ENCODE data around the gene STK38L. TPM values are rescaled to one million over a fixed set of nuclear protein-coding genes. Genes with fewer than 3 reads are reported as not detected.

The STK38L gene
- total and polyA plus RNA-seq, 2 of the 8 experiments (the other 6 are each of a cell fraction or from before 2014, with no cell fraction given) = 8.1 to 63.6 TPM

DNA sequence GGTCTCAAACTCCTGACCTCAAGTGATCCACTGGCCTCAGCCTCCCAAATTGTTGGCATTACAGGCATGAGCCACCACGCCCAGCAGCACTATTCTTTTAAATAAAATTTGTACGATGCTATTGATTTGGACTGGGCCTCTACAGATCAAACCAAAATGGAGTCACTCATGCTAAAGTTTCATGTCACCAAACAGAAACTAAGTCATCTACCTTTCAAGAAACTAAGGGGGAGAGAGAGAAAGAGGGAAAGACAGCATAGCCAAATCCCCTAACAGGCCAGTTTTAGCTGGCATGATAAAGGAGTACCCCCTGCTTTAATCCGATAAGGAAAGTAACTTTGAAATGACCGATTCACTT lies 23.1 kb upstream of the STK38L start:
- POLR2A ChIA-PET (ENCODE audit: partially characterized antibody) = no interaction called here
- H4K20me1 ChIP-seq (replicated peaks in 1 of 2; ENCODE audit: control insufficient read depth in 1 of 2, insufficient read depth in 2 of 2, low read length in 2 of 2) = no peaks in the 10 kb centered on the region
- no peak overlapping the region for H3K56ac ChIP-seq (replicated peaks; ENCODE audit: insufficient read length, low read depth, low read length)
- DNase-seq (ENCODE audit: low read depth in 1 of 2, low spot score in 2 of 2) = no peak
- WGBS, 2 experiments (ENCODE audit: extremely low coverage in 1 of 2, insufficient coverage in 1 of 2, insufficient read length in 1 of 2, insufficient replicate concordance in 2 of 2, low coverage in 1 of 2, low lambda C conversion rate in 2 of 2, missing lambda C conversion rate in 1 of 2) = 86% methylated on average over 4 of the region's 4 CpGs; no CpG with 5 or more reads in 1 of the 2 experiments
- no peak overlapping the region for H3K18ac ChIP-seq (ENCODE audit: extremely low read depth, low read length)
- H4K5ac ChIP-seq (ENCODE audit: insufficient read length, low read depth, low read length) = no peak overlapping the region
- H3K27ac ChIP-seq (ENCODE audit: low read depth, low read length) = no peak overlapping the region
- no peak overlapping the region for H2AK5ac ChIP-seq (ENCODE audit: low read depth, low read length)
- H3K4me2 ChIP-seq (ENCODE audit: insufficient read depth in 1 of 2, low read depth in 2 of 2, low read length in 2 of 2) = no peak overlapping the region
- no peak overlapping the region for H4K91ac ChIP-seq (replicated peaks; ENCODE audit: insufficient read length, low read length)
- no peaks in the 10 kb centered on the region for H3K79me2 ChIP-seq (ENCODE audit: control insufficient read depth in 1 of 2, insufficient read depth in 2 of 2, low read length in 2 of 2)
- no peak overlapping the region for H2BK5ac ChIP-seq (ENCODE audit: low read depth, low read length)
- no peak overlapping the region for H2BK12ac ChIP-seq (ENCODE audit: low read depth, low read length)
- no peak overlapping the region for H2BK15ac ChIP-seq (ENCODE audit: low read length)
- no peak for FAIRE-seq
- H2BK20ac ChIP-seq (ENCODE audit: low read length) = no peak overlapping the region
- CTCF ChIA-PET (ENCODE audit: partially characterized antibody) = no interaction called here
- no peak overlapping the region for H4K8ac ChIP-seq (ENCODE audit: extremely low read depth, insufficient read depth, low read length)
- H3K36me3 ChIP-seq (ENCODE audit: control insufficient read depth in 2 of 4, insufficient read depth in 4 of 4, low read length in 3 of 4) = no peaks in the 10 kb centered on the region
- no peak overlapping the region for H3K4ac ChIP-seq (replicated peaks; ENCODE audit: insufficient read length, low read depth, low read length)
- no peak overlapping the region for H3K14ac ChIP-seq (ENCODE audit: insufficient read length)
- no peaks in the 10 kb centered on the region for H3K9me3 ChIP-seq (ENCODE audit: insufficient read depth in 2 of 2, low read depth in 1 of 2, low read length in 1 of 2)
- no peak for TF ChIP-seq NANOG (IDR thresholded peaks at IDR 0.05; ENCODE audit: insufficient read depth, low read depth, low read length, poor library complexity, severe bottlenecking)
- no peak for TF ChIP-seq RFX5 (IDR thresholded peaks at IDR 0.05; ENCODE audit: borderline replicate concordance, low read depth, low read length)
- no peak for TF ChIP-seq EZH2 (IDR thresholded peaks at IDR 0.05; ENCODE audit: low read depth, low read length, severe bottlenecking)
- TF ChIP-seq SIRT6 (IDR thresholded peaks at IDR 0.05; ENCODE audit: low read length) = no peak
- TF ChIP-seq SP2 (IDR thresholded peaks at IDR 0.05; ENCODE audit: low read length) = no peak
- TF ChIP-seq POU5F1 (IDR thresholded peaks at IDR 0.05; ENCODE audit: low read depth, low read length) = no peak
- TF ChIP-seq FOSL1 (IDR thresholded peaks at IDR 0.05; ENCODE audit: insufficient read depth, low read depth, low read length) = no peak
- no peak for TF ChIP-seq BRCA1 (IDR thresholded peaks at IDR 0.05; ENCODE audit: low read depth, low read length)
- no peak for TF ChIP-seq YY1 (IDR thresholded peaks at IDR 0.05; ENCODE audit: low read depth, low read length)
- no peak for TF ChIP-seq TEAD4 (IDR thresholded peaks at IDR 0.05; ENCODE audit: low read depth, low read length)
- TF ChIP-seq MAFK (IDR thresholded peaks at IDR 0.05; ENCODE audit: low read depth, low read length) = no peak
- TF ChIP-seq TAF1 (IDR thresholded peaks at IDR 0.05; ENCODE audit: low read depth, low read length) = no peak
- no peak for TF ChIP-seq CHD1 (IDR thresholded peaks at IDR 0.05; ENCODE audit: low read depth, low read length)
- TF ChIP-seq TBP (IDR thresholded peaks at IDR 0.05; ENCODE audit: low read depth, low read length) = no peak
- no peaks in the 10 kb centered on the region for H3K23me2 ChIP-seq (ENCODE audit: low read depth, low read length)
- no peak overlapping the region for H2BK120ac ChIP-seq (replicated peaks; ENCODE audit: low read depth, low read length)
- H3K4me3 ChIP-seq (ENCODE audit: extremely low read depth in 1 of 4, insufficient read depth in 2 of 4, low read depth in 3 of 4, low read length in 4 of 4) = no peak overlapping the region
- no peaks in the 10 kb centered on the region for H3K4me1 ChIP-seq (replicated peaks in 1 of 4; ENCODE audit: control insufficient read depth in 3 of 4, insufficient read depth in 4 of 4, low read length in 3 of 4)
- H3K23ac ChIP-seq (ENCODE audit: insufficient read length) = no peak overlapping the region
- no peaks in the 10 kb centered on the region for H3K79me1 ChIP-seq (ENCODE audit: low read depth, low read length)
- no peak overlapping the region for H3K9ac ChIP-seq (replicated peaks in 1 of 4; ENCODE audit: extremely low read depth in 1 of 4, low read depth in 3 of 4, low read length in 3 of 4)
- H2AFZ ChIP-seq (ENCODE audit: low read length) = no peak overlapping the region
- H3K27me3 ChIP-seq (replicated peaks in 1 of 4; ENCODE audit: control insufficient read depth in 3 of 4, extremely low read depth in 1 of 4, insufficient read depth in 3 of 4, low read length in 3 of 4) = no peaks in the 10 kb centered on the region

Measured in H1 (cell line).